Measurements from ENCODE around the gene B3GAT2.

The B3GAT2 gene, protein sequence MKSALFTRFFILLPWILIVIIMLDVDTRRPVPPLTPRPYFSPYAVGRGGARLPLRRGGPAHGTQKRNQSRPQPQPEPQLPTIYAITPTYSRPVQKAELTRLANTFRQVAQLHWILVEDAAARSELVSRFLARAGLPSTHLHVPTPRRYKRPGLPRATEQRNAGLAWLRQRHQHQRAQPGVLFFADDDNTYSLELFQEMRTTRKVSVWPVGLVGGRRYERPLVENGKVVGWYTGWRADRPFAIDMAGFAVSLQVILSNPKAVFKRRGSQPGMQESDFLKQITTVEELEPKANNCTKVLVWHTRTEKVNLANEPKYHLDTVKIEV

DNA sequence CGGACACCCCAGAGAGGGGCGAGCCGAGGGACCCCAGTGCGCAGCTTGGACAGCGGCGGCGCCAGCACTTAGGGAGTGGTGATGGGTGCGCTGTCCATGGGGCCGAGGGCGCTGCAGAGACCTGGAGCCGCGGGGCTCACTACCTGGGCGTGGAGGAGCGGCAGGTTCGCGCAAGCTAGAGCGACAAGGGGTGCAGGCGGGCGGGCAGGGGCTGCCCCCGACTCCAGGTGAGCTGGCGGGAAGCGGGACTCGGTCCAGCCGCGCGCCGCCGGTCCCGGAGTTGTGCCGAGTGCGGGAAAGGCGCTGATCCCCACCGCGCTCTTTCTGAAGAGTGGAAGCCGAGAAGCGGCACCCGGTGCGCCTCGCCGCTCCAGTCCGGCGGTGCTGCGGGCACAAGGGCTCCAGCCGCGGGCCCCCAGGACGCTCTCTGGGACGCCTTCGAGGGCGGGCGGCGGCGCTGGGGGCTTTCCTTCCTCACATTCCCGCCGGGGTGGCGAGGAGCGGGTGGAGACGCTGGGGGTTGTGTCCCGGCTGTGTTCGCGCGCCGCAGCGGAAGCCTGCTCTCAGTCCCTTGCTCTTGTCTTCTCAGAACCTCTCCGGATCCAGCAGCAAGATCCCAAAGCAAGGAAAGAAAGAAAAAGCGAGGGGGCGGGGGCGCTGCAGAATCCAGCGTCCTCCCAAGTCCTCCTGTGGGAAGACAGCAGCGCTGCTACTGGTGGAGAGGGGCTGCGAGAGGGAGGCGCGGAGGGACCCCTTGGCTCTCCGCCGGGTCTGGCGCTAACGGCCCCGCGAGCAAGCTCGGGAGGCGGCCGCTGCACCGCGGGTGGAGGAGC is at the start of gene B3GAT2:
B3GAT2 (minus strand) TSS at position 610 of the 833 bp plus-strand sequence. CDS start 631 bp downstream, outside the sequence.
- TF ChIP-seq, protein P1, sequence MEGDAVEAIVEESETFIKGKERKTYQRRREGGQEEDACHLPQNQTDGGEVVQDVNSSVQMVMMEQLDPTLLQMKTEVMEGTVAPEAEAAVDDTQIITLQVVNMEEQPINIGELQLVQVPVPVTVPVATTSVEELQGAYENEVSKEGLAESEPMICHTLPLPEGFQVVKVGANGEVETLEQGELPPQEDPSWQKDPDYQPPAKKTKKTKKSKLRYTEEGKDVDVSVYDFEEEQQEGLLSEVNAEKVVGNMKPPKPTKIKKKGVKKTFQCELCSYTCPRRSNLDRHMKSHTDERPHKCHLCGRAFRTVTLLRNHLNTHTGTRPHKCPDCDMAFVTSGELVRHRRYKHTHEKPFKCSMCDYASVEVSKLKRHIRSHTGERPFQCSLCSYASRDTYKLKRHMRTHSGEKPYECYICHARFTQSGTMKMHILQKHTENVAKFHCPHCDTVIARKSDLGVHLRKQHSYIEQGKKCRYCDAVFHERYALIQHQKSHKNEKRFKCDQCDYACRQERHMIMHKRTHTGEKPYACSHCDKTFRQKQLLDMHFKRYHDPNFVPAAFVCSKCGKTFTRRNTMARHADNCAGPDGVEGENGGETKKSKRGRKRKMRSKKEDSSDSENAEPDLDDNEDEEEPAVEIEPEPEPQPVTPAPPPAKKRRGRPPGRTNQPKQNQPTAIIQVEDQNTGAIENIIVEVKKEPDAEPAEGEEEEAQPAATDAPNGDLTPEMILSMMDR (conservative IDR thresholded peaks at IDR 0.05; ENCODE audit: control insufficient read depth, insufficient read depth, low read depth, low read length), result no peak
- peak; percentile 11 for DNase-seq (ENCODE audit: low read depth)
- peak within 1 kb of the TSS; percentile 27 for H3K4me3 ChIP-seq (ENCODE audit: control insufficient read depth, low read depth, low read length)

DNA sequence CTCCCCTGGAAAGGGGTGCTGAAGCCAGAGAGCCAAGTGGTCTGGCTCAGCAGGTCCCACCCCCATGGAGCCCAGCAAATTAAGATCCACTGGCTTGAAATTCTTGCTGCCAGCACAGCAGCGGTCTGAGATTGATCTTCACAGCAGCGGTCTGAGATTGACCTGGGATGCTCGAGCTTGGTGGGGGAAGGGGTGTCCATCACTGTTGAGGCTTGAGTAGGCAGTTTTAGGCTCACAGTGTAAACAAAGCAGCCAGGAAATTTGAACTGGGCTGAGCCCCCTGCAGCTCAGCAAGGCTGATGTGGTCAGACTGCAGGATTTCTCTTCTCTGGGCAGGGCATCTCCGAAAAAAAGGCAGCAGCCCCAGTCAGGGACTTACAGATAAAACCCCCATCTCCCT is 41.3 kb upstream of the B3GAT2 start:
- TF ChIP-seq, protein P1 (conservative IDR thresholded peaks at IDR 0.05; ENCODE audit: control insufficient read depth, insufficient read depth, low read depth, low read length), result no peak
- DNase-seq (ENCODE audit: low read depth), result no peak
- no peak overlapping the region for H3K4me3 ChIP-seq (ENCODE audit: control insufficient read depth, low read depth, low read length)

DNA sequence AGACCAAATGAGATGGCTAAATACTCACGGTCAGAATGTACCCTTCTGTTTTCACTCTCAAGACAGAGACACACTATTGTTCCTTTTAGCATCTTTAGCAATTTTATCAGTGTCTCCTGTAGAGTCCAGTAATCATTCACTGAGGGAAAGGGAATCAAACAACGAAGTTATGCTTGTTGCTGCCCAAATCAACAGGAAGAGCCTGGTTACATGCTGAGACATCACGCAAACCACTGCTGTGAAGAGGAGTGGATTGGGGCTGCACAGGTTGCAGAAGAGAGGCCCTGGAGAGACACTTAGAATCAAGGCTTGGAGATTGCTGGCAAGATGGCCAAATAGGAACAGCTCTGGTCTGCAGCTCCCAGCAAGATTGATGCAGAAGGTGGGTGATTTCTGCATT is 40.5 kb upstream of the B3GAT2 start:
- no peak overlapping the region for H3K4me3 ChIP-seq (ENCODE audit: control insufficient read depth, low read depth, low read length)
- DNase-seq (ENCODE audit: low read depth), result no peak
- TF ChIP-seq, protein P1 (conservative IDR thresholded peaks at IDR 0.05; ENCODE audit: control insufficient read depth, insufficient read depth, low read depth, low read length), result no peak

DNA sequence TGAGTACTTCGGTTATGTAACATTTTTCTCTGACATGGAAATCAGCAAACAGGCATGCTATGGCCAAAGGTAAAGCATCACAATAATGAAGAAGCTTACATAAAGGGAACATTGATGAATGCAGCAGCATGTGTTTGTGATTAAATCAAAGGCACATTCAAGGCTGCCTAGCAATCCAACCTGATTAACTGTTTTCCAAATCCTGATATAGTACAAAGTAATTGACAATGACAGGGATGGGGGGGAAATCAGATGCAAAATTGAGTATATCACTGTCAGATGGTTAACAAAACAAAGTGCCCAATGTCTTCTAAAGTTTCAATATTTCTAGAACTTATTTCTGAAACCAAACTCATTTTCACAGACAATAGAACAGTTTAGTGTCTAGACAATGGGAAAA is 39.2 kb upstream of the B3GAT2 start:
- TF ChIP-seq, protein P1 (conservative IDR thresholded peaks at IDR 0.05; ENCODE audit: control insufficient read depth, insufficient read depth, low read depth, low read length), result no peak
- no peak for DNase-seq (ENCODE audit: low read depth)
- H3K4me3 ChIP-seq (ENCODE audit: control insufficient read depth, low read depth, low read length), result no peak overlapping the region

DNA sequence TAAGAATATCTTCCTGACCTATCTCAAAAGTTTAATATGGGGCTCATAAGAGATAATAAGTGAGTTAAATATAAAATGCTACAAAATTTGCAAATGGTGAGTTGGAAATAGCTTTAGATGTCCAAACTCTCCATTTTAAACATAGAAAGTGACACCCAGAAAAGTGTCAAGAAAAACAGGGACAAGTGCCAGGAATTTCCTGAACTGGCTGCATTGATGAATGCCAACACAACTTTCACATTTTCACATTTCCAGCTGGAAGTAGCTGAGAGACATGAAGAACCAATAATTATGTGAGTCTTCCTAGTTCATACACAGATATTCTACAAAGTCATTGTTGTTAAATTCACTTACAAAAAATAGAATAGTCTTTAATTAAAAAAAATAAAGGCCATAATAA is 38.6 kb upstream of the B3GAT2 start:
- TF ChIP-seq, protein P1 (conservative IDR thresholded peaks at IDR 0.05; ENCODE audit: control insufficient read depth, insufficient read depth, low read depth, low read length), result no peak
- no peak overlapping the region for H3K4me3 ChIP-seq (ENCODE audit: control insufficient read depth, low read depth, low read length)
- no peak for DNase-seq (ENCODE audit: low read depth)

DNA sequence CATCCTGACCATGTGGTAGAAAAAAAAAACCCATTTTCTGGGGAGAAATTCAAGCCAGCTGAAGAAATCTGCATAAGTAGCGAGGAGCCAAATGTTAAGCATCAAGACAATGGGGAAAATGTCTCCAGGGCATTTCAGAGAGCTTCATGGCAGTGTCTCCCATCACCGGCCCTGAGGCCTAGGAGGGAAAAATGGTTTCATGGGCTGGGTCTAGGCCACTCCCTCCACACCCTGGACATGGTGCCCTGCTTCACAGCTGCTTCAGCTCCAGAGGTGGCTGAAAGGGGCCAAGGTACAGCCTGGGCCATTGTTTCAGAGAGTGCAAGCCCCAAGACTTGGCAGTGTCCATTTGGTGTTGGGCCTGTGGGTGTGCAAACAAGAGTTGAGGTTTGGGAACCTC is 34.4 kb upstream of the B3GAT2 start:
- TF ChIP-seq, protein P1 (conservative IDR thresholded peaks at IDR 0.05; ENCODE audit: control insufficient read depth, insufficient read depth, low read depth, low read length), result no peak
- DNase-seq (ENCODE audit: low read depth), result no peak

More for the DNA sequence above, 34.4 kb upstream of the B3GAT2 start:
- no peak overlapping the region for H3K4me3 ChIP-seq (ENCODE audit: control insufficient read depth, low read depth, low read length)
